SK-N-SH treated with all-trans-retinoic acid at 6 μM for 48 hours (cell line): ENCODE measurements around the gene KCTD1.

Experiments used
- CREB5 ChIP-seq: fragments of 250-450 bp; sonication (Bioruptor Pico); IDR thresholded peaks from 2 replicates; pipeline ENCODE4 v1.5.1; 2020; ENCODE audit warnings: low read depth, mild to moderate bottlenecking, moderate library complexity
- ISL1 ChIP-seq: fragments of 250-450 bp; sonication (Bioruptor Pico); IDR thresholded peaks from 2 replicates; pipeline ENCODE4 v2.1.2; 2022; ENCODE audit warnings: mild to moderate bottlenecking, moderate library complexity
- RARB ChIP-seq: fragments of 250-450 bp; sonication (Bioruptor Pico); IDR thresholded peaks from 2 replicates; pipeline ENCODE4 v1.8.0; 2021; ENCODE audit warnings: mild to moderate bottlenecking, moderate library complexity
- SNAI2 ChIP-seq: fragments of 250-450 bp; sonication (Bioruptor Pico); IDR thresholded peaks from 2 replicates; pipeline ENCODE4 v1.5.0; 2020; ENCODE audit warnings: mild to moderate bottlenecking, moderate library complexity
- TCF4 ChIP-seq: fragments of 250-450 bp; sonication (Bioruptor Pico); IDR thresholded peaks from 2 replicates; pipeline ENCODE4 v1.8.0; 2021; ENCODE audit warnings: mild to moderate bottlenecking, moderate library complexity, borderline replicate concordance
- ZC3H10 ChIP-seq: fragments of 250-450 bp; sonication (Bioruptor Pico); IDR thresholded peaks from 2 replicates; pipeline ENCODE4 v1.5.1; 2021; ENCODE audit warnings: mild to moderate bottlenecking, moderate library complexity
- ZFP30 ChIP-seq: fragments of 450-650 bp; formaldehyde crosslinking; IDR thresholded peaks from 2 replicates; pipeline ENCODE4 v1.5.0; 2022; ENCODE audit warnings: mild to moderate bottlenecking, moderate library complexity
- ZNF565 ChIP-seq: fragments of 450-650 bp; formaldehyde crosslinking; conservative IDR thresholded peaks from 2 replicates; pipeline ENCODE4 v1.5.0; 2020; ENCODE audit warnings: low read depth, mild to moderate bottlenecking, moderate library complexity
- ZNF8 ChIP-seq: fragments of 450-650 bp; formaldehyde crosslinking; IDR thresholded peaks from 2 replicates; pipeline ENCODE4 v1.5.0; 2020; ENCODE audit warnings: mild to moderate bottlenecking, moderate library complexity

- no peak for TF ChIP-seq ZNF565 (CRISPR knock-in tag)
- no peak for TF ChIP-seq RARB
- no peak for TF ChIP-seq ZNF8 (CRISPR knock-in tag)
- no peak for TF ChIP-seq ZC3H10
- no peak for TF ChIP-seq TCF4 (CRISPR knock-in tag)
- no peak for TF ChIP-seq ISL1 (CRISPR knock-in tag)
- no peak for TF ChIP-seq ZFP30
- TF ChIP-seq CREB5 = no peak
- TF ChIP-seq SNAI2 = no peak
Observed at GRCh38 chr18:26465431-26465830, 82.9 kb downstream of the KCTD1 start.
